Measurements from ENCODE around the gene RABAC1. TPM values are rescaled to one million over a fixed set of nuclear protein-coding genes. Genes with fewer than 3 reads are reported as not detected.

Gene RABAC1
- total and polyA plus RNA-seq, 2 of the 13 experiments (the other 11 are each of a cell fraction or from before 2014, with no cell fraction given), result 37.4 to 74.0 TPM

GRCh38 chr19:41956621-41957020 is 2.5 kb downstream of the RABAC1 start:
- ChIA-PET CTCF (ENCODE audit: low intra/inter-chr PET ratio, low total read pairs) (no interaction called here), POLR2A (interaction anchor here (0.8 to 1.7 kb wide), 3 partner anchors 83 to 97 kb away, joined by 4 to 6 read pairs (median 4); no protein-coding TSS in a partner anchor)
- H4K20me1 ChIP-seq (ENCODE audit: insufficient read depth, low read length), result 0 out of 2 replicates have a peak, but pooled peaks cover 3% of the 10 kb centered on the region
- in situ Hi-C loops (cut with HindIII; ENCODE audit: extremely low pct_ligation_motif_present, low pct_unique_long_range_greater_than_20kb), result loop anchor here (5.0 kb wide), 1 partner anchor 74 kb away; the partner anchor contains the start of gene ARHGEF1
- H3K27me3 ChIP-seq (ENCODE audit: control insufficient read depth in 1 of 2, insufficient read depth in 2 of 2, low read length in 2 of 2), result no peaks in the 10 kb centered on the region; a peak in 1 of 5 replicates
- H3K79me2 ChIP-seq (ENCODE audit: insufficient read depth, low read length), result no peaks in the 10 kb centered on the region
- intact Hi-C loops (cut with micrococcal nuclease; ENCODE audit: unreplicated experiment), result loop anchor here (10.0 kb wide), 1 partner anchor 162 kb away; the partner anchor contains the start of gene CEACAM3
- H3K4me3 ChIP-seq (replicated peaks in 1 of 3; ENCODE audit: insufficient read depth in 1 of 3, low read depth in 2 of 3, low read length in 3 of 3), result no peak overlapping the region
- H2AFZ ChIP-seq (ENCODE audit: low read length), result no peak overlapping the region
- peaks cover 32% of the 10 kb centered on the region for H3K4me1 ChIP-seq (ENCODE audit: insufficient read depth, low read length)
- no peak for FAIRE-seq
- TF ChIP-seq ZSCAN31 (CRISPR knock-in tag; IDR thresholded peaks at IDR 0.05; ENCODE audit: low read depth) (no peak), TGIF2 (CRISPR knock-in tag; IDR thresholded peaks at IDR 0.05) (no peak), CBFB (CRISPR knock-in tag; IDR thresholded peaks at IDR 0.05) (no peak), BCL6 (CRISPR knock-in tag; IDR thresholded peaks at IDR 0.05) (no peak), TEAD3 (CRISPR knock-in tag; optimal IDR thresholded peaks at IDR 0.05; ENCODE audit: borderline replicate concordance) (no peak), PLRG1 (conservative IDR thresholded peaks at IDR 0.05) (no peak), IKZF1 (IDR thresholded peaks at IDR 0.05) (no peak), CC2D1A (CRISPR knock-in tag; IDR thresholded peaks at IDR 0.05) (no peak), MTA1 (CRISPR knock-in tag; IDR thresholded peaks at IDR 0.05; ENCODE audit: borderline replicate concordance) (no peak), STAT5B (CRISPR knock-in tag; IDR thresholded peaks at IDR 0.05) (no peak), HOXA5 (CRISPR knock-in tag; IDR thresholded peaks at IDR 0.05) (no peak)
- TF ChIP-seq, protein P1, sequence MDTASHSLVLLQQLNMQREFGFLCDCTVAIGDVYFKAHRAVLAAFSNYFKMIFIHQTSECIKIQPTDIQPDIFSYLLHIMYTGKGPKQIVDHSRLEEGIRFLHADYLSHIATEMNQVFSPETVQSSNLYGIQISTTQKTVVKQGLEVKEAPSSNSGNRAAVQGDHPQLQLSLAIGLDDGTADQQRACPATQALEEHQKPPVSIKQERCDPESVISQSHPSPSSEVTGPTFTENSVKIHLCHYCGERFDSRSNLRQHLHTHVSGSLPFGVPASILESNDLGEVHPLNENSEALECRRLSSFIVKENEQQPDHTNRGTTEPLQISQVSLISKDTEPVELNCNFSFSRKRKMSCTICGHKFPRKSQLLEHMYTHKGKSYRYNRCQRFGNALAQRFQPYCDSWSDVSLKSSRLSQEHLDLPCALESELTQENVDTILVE (CRISPR knock-in tag; IDR thresholded peaks at IDR 0.05), result no peak
- TF ChIP-seq, protein P2, sequence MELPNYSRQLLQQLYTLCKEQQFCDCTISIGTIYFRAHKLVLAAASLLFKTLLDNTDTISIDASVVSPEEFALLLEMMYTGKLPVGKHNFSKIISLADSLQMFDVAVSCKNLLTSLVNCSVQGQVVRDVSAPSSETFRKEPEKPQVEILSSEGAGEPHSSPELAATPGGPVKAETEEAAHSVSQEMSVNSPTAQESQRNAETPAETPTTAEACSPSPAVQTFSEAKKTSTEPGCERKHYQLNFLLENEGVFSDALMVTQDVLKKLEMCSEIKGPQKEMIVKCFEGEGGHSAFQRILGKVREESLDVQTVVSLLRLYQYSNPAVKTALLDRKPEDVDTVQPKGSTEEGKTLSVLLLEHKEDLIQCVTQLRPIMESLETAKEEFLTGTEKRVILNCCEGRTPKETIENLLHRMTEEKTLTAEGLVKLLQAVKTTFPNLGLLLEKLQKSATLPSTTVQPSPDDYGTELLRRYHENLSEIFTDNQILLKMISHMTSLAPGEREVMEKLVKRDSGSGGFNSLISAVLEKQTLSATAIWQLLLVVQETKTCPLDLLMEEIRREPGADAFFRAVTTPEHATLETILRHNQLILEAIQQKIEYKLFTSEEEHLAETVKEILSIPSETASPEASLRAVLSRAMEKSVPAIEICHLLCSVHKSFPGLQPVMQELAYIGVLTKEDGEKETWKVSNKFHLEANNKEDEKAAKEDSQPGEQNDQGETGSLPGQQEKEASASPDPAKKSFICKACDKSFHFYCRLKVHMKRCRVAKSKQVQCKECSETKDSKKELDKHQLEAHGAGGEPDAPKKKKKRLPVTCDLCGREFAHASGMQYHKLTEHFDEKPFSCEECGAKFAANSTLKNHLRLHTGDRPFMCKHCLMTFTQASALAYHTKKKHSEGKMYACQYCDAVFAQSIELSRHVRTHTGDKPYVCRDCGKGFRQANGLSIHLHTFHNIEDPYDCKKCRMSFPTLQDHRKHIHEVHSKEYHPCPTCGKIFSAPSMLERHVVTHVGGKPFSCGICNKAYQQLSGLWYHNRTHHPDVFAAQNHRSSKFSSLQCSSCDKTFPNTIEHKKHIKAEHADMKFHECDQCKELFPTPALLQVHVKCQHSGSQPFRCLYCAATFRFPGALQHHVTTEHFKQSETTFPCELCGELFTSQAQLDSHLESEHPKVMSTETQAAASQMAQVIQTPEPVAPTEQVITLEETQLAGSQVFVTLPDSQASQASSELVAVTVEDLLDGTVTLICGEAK (IDR thresholded peaks at IDR 0.05), result no peak
- TF ChIP-seq, protein P2 (CRISPR knock-in tag; IDR thresholded peaks at IDR 0.05), result no peak
- TF ChIP-seq, protein P3, sequence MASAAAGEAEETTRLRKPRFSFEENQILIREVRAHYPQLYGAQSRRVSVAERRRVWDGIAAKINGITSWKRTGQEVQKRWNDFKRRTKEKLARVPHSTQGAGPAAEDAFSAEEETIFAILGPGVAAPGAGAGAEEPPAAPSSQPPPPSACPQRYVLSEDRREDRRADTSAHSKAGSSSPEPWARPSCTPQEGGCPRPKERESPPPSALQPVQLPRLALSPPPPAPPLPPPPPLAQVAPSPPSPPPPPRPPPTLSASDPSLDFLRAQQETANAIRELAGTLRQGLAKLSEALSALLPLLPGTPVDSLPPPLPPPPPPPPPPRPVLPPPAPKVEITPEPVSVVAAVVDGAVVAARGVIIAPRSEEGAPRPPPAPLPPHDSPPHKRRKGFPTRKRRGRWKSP (CRISPR knock-in tag; IDR thresholded peaks at IDR 0.05), result no peak
- 96% methylated on average over 5 of the region's 13 CpGs for WGBS (ENCODE audit: low lambda C conversion rate)
- ATAC-seq, result no peak
- DNase-seq (ENCODE audit: low spot score), result no peak
- H3K9me3 ChIP-seq (ENCODE audit: low read length), result no peaks in the 10 kb centered on the region
- no peak overlapping the region for H3K27ac ChIP-seq (ENCODE audit: extremely low read length, insufficient read depth, low read length)
- no TSS peak for BruUV-seq (replicated peaks)
- H3K36me3 ChIP-seq (replicated peaks in 1 of 2; ENCODE audit: control insufficient read depth in 1 of 2, insufficient read depth in 2 of 2, low read length in 2 of 2), result no peaks in the 10 kb centered on the region
- no peak overlapping the region for H3K4me2 ChIP-seq (ENCODE audit: low read depth, low read length)
- no peak overlapping the region for H3K9ac ChIP-seq (ENCODE audit: insufficient read depth, low read depth, low read length)

Data from HepG2 (cell line).